Upper lobe of right lung (tissue), 1 donor: ENCODE results near the gene TMEM106C. TPM values are rescaled to one million over a fixed set of nuclear protein-coding genes. Genes with fewer than 3 reads are reported as not detected.

Source experiments
- ATAC-seq: fragments of 200-7000 bp; cut with Tn5 transposase; one replicate; pipeline ENCODE4 v1.9.1; 2020; ENCODE audit warnings: mild to moderate bottlenecking, moderate library complexity
- DNase-seq: peaks from one replicate; pipeline ENCODE4 v3.0.0-alpha.2; 2020
- H3K27ac ChIP-seq: fragments of 200-600 bp; one replicate; pipeline ENCODE4 v1.8.0; 2022
- H3K27me3 ChIP-seq: fragments of 200-600 bp; one replicate; pipeline ENCODE4 v1.8.0; 2022; ENCODE audit warnings: mild to moderate bottlenecking
- H3K36me3 ChIP-seq: fragments of 200-600 bp; one replicate; pipeline ENCODE4 v1.8.0; 2022
- H3K4me1 ChIP-seq: fragments of 200-600 bp; one replicate; pipeline ENCODE4 v1.8.0; 2022
- H3K4me3 ChIP-seq: fragments of 200-600 bp; one replicate; pipeline ENCODE4 v1.8.0; 2022; ENCODE audit warnings: mild to moderate bottlenecking
- H3K9me3 ChIP-seq: fragments of 200-600 bp; one replicate; pipeline ENCODE4 v1.8.0; 2022
- CTCF ChIP-seq: fragments of 200-600 bp; IDR thresholded peaks from one replicate; pipeline ENCODE4 v1.8.0; 2022; ENCODE audit warnings: antibody characterized with exemption
- intact Hi-C: fragments of 100-400 bp; cut with DNase I; formaldehyde crosslinking; loops from one replicate; pipeline ENCODE4 v1.11.0; 2022
- total RNA-seq: library from RNA; stranded (reverse); fragmentation: NEBNext Ultra II Directional; extraction: Animal tissue kit (Norgen Biotek cat#: 25700); gene quantifications from one replicate; pipeline ENCODE4 v1.2.1, GENCODE V29; 2021
- donor health status: DM: no; HTN: yes; CAD: no; lungs with severe emphysema.

The TMEM106C gene
- total RNA-seq, 1 donor from 2014 or later = 45.4 TPM

DNA sequence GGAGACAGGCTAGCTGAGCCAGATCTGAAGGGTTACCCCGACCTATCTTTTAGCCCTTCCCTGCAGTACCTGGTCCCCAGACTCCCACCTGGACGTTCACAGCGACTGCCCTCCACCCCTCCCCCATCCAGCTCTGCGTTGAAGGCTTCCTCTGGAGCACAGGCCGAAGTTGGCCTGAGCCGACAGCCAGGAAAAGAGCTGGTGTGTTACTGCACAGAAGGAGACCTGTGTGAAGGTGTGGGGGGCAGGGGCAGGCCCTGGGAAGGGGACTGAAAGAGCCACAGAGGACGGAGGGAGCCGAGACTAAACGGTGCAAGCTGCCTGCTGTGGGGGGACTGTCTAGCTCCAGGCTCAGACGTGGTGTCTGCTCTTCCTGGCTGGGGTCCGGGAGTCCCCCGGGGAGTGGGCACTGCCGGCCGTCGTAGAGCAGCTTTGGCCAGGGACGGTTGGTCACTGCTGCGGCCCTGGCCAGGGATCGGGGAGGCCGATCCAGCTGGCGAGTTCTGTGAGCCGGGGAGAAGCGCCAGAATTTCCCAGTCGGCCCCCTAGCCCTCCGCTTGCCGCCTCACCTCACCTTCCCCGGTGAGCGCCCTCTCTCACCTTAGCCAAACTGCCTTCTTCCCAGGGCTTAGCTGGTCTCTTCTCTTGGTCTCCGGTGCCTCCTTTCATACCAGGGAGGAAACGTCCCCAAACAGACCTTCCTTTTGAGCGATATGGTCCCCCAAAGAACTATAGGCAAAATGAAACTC is 41.8 kb downstream of the TMEM106C start:
- Histone ChIP-seq H3K9me3 (no peaks in the 10 kb centered on the region), H3K4me1 (peaks cover 42% of the 10 kb centered on the region), H3K36me3 (no peaks in the 10 kb centered on the region), H3K4me3 (no peak overlapping the region), H3K27me3 (peaks cover 82% of the 10 kb centered on the region), H3K27ac (no peak overlapping the region)
- ATAC-seq (no peak), DNase-seq (no peak)
- intact Hi-C loops = no loop called here
- no peak for TF ChIP-seq CTCF

DNA sequence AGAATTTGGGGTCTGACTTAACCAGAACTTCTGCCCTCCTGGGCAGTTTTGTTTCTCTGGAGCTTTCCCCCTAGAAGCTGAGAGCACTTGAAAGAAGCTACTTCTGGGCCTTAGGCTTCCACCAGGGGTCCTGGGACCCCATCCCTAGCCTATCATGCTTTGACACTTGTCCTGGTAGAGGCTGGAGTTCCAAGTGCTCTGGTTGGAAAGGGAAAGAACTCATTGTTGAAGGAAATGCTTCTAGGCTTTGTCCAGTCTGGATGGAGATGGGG is 42.3 kb downstream of the TMEM106C start:
- TF ChIP-seq CTCF = no peak
- peaks cover 78% of the 10 kb centered on the region for H3K27me3 ChIP-seq

GRCh38 chr12:48007206-48007605 is 43.8 kb downstream of the TMEM106C start:
- H3K27me3 ChIP-seq = peaks cover 64% of the 10 kb centered on the region
- H3K36me3 ChIP-seq = no peaks in the 10 kb centered on the region
- no peaks in the 10 kb centered on the region for H3K9me3 ChIP-seq
- ATAC-seq (no peak), DNase-seq (no peak)
- TF ChIP-seq CTCF = no peak
- H3K4me1 ChIP-seq = peaks cover 27% of the 10 kb centered on the region
- H3K27ac ChIP-seq = no peak overlapping the region
- H3K4me3 ChIP-seq = no peak overlapping the region
- intact Hi-C loops = no loop called here

More for the DNA sequence above, 42.3 kb downstream of the TMEM106C start:
- intact Hi-C loops = no loop called here
- no peak for DNase-seq
- Histone ChIP-seq H3K27ac (no peak overlapping the region), H3K4me3 (no peak overlapping the region), H3K36me3 (no peaks in the 10 kb centered on the region), H3K9me3 (no peaks in the 10 kb centered on the region), H3K4me1 (peaks cover 42% of the 10 kb centered on the region)
- no peak for ATAC-seq

GRCh38 chr12:48008349-48008748 is 45.0 kb downstream of the TMEM106C start:
- peaks cover 53% of the 10 kb centered on the region for H3K27me3 ChIP-seq

GRCh38 chr12:48008950-48009349 is 45.6 kb downstream of the TMEM106C start:
- TF ChIP-seq CTCF = no peak
- Histone ChIP-seq H3K9me3 (no peaks in the 10 kb centered on the region), H3K4me1 (peaks cover 12% of the 10 kb centered on the region), H3K36me3 (no peaks in the 10 kb centered on the region), H3K27ac (no peak overlapping the region), H3K4me3 (no peak overlapping the region), H3K27me3 (peaks cover 47% of the 10 kb centered on the region)
- intact Hi-C loops = no loop called here
- ATAC-seq (no peak), DNase-seq (no peak)

More at GRCh38 chr12:48008349-48008748, 45.0 kb downstream of the TMEM106C start:
- ATAC-seq (no peak), DNase-seq (no peak)
- intact Hi-C loops = no loop called here
- no peaks in the 10 kb centered on the region for H3K36me3 ChIP-seq
- no peak overlapping the region for H3K27ac ChIP-seq
- H3K4me1 ChIP-seq = peaks cover 18% of the 10 kb centered on the region
- no peak for TF ChIP-seq CTCF
- H3K9me3 ChIP-seq = no peaks in the 10 kb centered on the region
- no peak overlapping the region for H3K4me3 ChIP-seq

- Histone ChIP-seq H3K36me3 (no peaks in the 10 kb centered on the region), H3K27ac (no peak overlapping the region), H3K9me3 (no peaks in the 10 kb centered on the region), H3K4me3 (no peak overlapping the region), H3K27me3 (peaks cover 42% of the 10 kb centered on the region), H3K4me1 (peaks cover 7% of the 10 kb centered on the region)
- intact Hi-C loops = no loop called here
- no peak for TF ChIP-seq CTCF
- DNase-seq (no peak), ATAC-seq (no peak)
These were observed 46.1 kb downstream of the TMEM106C start for GRCh38 chr12:48009471-48009870.
